T-helper 2 cell treated with Interferon-gamma antibody and Interleukin-4, amounts not matched to agents 100 ng/mL and 5 ng/mL, for 36 hours (primary cell): ENCODE data around the gene RING1. TPM values are rescaled to one million over a fixed set of nuclear protein-coding genes. Genes with fewer than 3 reads are reported as not detected.

Experiments
- intact Hi-C: fragments of 100-400 bp; cut with micrococcal nuclease; formaldehyde crosslinking; loops from one replicate; pipeline ENCODE4 v1.15.1; 2023
- total RNA-seq: library from RNA; stranded (reverse); gene quantifications from 2 replicates; pipeline ENCODE4 v1.2.3, GENCODE V29; 2022

RING1 gene
- total RNA-seq, 1 donor from 2014 or later = 41.6 TPM

GRCh38 chr6:33237741-33238140, 29.4 kb downstream of the RING1 start:
- intact Hi-C loops = no loop called here

DNA sequence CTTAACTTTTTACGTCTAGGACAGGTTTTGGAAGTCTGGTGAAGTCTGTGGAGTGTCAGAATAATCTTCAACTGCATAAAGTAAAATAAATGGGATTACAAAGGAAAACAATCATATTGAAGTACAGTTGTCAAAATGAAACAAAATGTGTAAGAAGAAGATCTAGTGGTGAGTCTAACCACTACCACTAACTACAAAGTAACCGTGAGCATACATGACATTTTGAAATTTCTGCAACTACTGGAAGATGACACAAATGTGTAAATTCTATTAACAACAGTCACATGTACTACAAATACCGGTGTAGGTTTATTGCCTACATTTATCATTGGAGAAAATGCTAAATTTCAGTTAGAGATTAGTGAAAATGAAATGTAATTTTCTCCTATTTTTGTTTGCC, 33.7 kb downstream of the RING1 start:
- intact Hi-C loops = no loop called here

- intact Hi-C loops = no loop called here
Measured at GRCh38 chr6:33243476-33243875, 35.2 kb downstream of the RING1 start.

- intact Hi-C loops = loop anchor here (1.0 kb wide), 4 partner anchors 40 to 234 kb away; partner anchors contain the start of gene RING1
Measured at GRCh38 chr6:33247977-33248642, 39.8 kb downstream of the RING1 start.

- intact Hi-C loops = loop anchor here (1.0 kb wide), 4 partner anchors 40 to 234 kb away; partner anchors contain the start of gene RING1
Measured at GRCh38 chr6:33248643-33248931, 40.3 kb downstream of the RING1 start.

- intact Hi-C loops = loop anchor here (1.0 kb wide), 6 partner anchors 22 to 235 kb away; partner anchors contain the start of genes RING1, RXRB, SLC39A7 and VPS52
Measured at GRCh38 chr6:33248932-33249731, 40.8 kb downstream of the RING1 start.

GRCh38 chr6:33249732-33250630, 41.7 kb downstream of the RING1 start:
- intact Hi-C loops = loop anchor here (1.0 kb wide), 2 partner anchors 21 to 50 kb away; partner anchors contain the start of genes RXRB, SLC39A7 and VPS52

- intact Hi-C loops = no loop called here
Measured at GRCh38 chr6:33250731-33251130, 42.4 kb downstream of the RING1 start.

DNA sequence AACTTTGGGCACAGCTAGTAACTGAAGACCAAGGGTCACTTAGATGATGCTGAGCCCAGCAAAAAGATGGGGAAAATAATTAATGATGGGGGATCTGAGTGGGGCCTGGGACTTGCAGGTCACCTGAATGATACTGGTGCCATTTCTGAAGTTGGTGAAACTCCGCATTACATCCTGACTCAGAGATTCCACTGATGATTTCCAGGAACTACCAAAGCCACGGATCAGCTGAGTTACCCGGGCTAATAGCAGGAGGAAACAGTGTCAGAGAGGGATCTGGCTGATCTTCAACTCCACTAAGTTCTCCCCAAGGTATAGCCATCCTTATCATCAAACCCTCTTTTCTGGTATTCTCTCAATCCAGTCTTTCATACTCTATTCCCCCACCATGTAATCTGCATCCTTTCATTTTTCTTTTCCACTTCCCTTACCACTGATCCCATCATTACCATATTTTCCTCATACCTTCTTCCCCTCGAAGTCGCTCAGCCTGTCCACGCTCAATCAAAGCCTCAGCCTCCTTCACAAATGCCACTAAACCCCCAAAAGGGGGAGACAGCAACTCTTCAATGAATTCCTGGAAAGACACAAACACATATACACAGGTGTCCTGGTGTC, 43.2 kb downstream of the RING1 start:
- intact Hi-C loops = no loop called here

GRCh38 chr6:33252759-33253158, 44.5 kb downstream of the RING1 start:
- intact Hi-C loops = no loop called here

GRCh38 chr6:33254591-33254990, 46.3 kb downstream of the RING1 start:
- intact Hi-C loops = no loop called here

DNA sequence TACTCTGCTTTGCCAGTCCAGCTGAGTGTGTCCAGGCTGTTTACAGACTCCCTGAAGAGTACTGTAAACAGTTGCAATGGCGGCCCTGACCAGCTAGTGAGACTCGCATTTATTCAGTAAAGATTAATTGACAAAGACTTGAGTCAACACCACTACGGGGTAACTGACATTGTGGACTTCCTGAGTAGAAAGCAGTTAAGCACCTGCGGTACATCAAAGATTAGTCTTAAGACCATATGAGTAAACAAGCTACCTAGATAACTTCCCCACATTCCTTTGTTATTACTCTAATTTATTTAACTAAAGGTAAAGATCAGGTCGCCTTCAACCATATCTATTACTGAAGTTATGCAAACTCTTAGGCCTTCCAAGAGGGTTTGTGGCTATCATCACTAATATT, 50.7 kb downstream of the RING1 start:
- intact Hi-C loops = no loop called here

Other genes starting within 250 kb of the RING1 start
- gene BRD2, start 239.9 kb upstream of the RING1 start, total RNA-seq = 331 and 342 TPM in 2 replicates
- gene HLA-DOA, start 198.9 kb upstream of the RING1 start, total RNA-seq = 1.7 and 2.5 TPM in 2 replicates
- gene HLA-DPA1, start 134.9 kb upstream of the RING1 start, total RNA-seq = 119 and 125 TPM in 2 replicates
- 49.5 and 51.7 TPM in 2 replicates for gene HLA-DPB1, start 132.5 kb upstream of the RING1 start, total RNA-seq
- 0.59 and 0.77 TPM in 2 replicates for gene COL11A2, start 16.0 kb upstream of the RING1 start, total RNA-seq
- 41.5 and 41.9 TPM in 2 replicates for gene RXRB, start 7.8 kb upstream of the RING1 start, total RNA-seq
- gene SLC39A7, start 7.6 kb upstream of the RING1 start, total RNA-seq = 55.9 and 59.9 TPM in 2 replicates
- gene HSD17B8, start 3.8 kb upstream of the RING1 start, total RNA-seq = 9.3 and 10.9 TPM in 2 replicates
- 65.8 and 68.3 TPM in 2 replicates for gene VPS52, start 63.4 kb downstream of the RING1 start, total RNA-seq
- gene RPS18, start 63.6 kb downstream of the RING1 start, total RNA-seq = 2,577 and 2,622 TPM in 2 replicates
- gene B3GALT4, start 68.6 kb downstream of the RING1 start, total RNA-seq = 13.9 and 14.5 TPM in 2 replicates
- gene WDR46, start 80.7 kb downstream of the RING1 start, total RNA-seq = 70.2 and 77.2 TPM in 2 replicates
- 90.4 and 90.7 TPM in 2 replicates for gene PFDN6, start 81.1 kb downstream of the RING1 start, total RNA-seq
- 42.1 and 43.3 TPM in 2 replicates for gene RGL2, start 90.4 kb downstream of the RING1 start, total RNA-seq
- 277 TPM in 2 replicates for gene TAPBP, start 105.6 kb downstream of the RING1 start, total RNA-seq
- gene ZBTB22, start 109.2 kb downstream of the RING1 start, total RNA-seq = 11.6 and 12.9 TPM in 2 replicates
- gene DAXX, start 114.5 kb downstream of the RING1 start, total RNA-seq = 83.3 and 83.8 TPM in 2 replicates
- gene KIFC1, start 183.3 kb downstream of the RING1 start, total RNA-seq = 123 and 127 TPM in 2 replicates
- 27.3 and 34.1 TPM in 2 replicates for gene PHF1, start 202.5 kb downstream of the RING1 start, total RNA-seq
- 153 and 155 TPM in 2 replicates for gene CUTA, start 209.6 kb downstream of the RING1 start, total RNA-seq
- 36.4 and 40.7 TPM in 2 replicates for gene SYNGAP1, start 211.6 kb downstream of the RING1 start, total RNA-seq
- gene ZBTB9, start 246.1 kb downstream of the RING1 start, total RNA-seq = 9.8 and 10.3 TPM in 2 replicates